ENCODE results near the gene FRMPD2. TPM values are rescaled to one million over a fixed set of nuclear protein-coding genes. Genes with fewer than 3 reads are reported as not detected.
A peak's percentile ranks its signal among the peaks of the same experiment; 100 is the strongest.

The FRMPD2 gene
- polyA plus RNA-seq, 3 donors from 2014 or later, result not detected

- Mint-ChIP-seq H3K27ac (no peak overlapping the region), H3K27me3 (ENCODE audit: low read depth in 3 of 3) (peaks cover 0 to 1% (median 0%) of the 10 kb centered on the region in 3 donors), H3K36me3 (no peaks in the 10 kb centered on the region), H3K9me3 (no peaks in the 10 kb centered on the region), H3K4me1 (no peaks in the 10 kb centered on the region), H3K4me3 (no peak overlapping the region)
- no peak for DNase-seq
Observed at GRCh38 chr10:48299066-48299465, 24.6 kb upstream of the FRMPD2 start.

GRCh38 chr10:48296576-48297098 is 22.1 kb upstream of the FRMPD2 start:
- Mint-ChIP-seq H3K4me1 (no peaks in the 10 kb centered on the region), H3K4me3 (no peak overlapping the region), H3K36me3 (no peaks in the 10 kb centered on the region), H3K27me3 (ENCODE audit: low read depth in 3 of 3) (peaks cover 0 to under 1% (median 0%) of the 10 kb centered on the region in 3 donors), H3K9me3 (no peaks in the 10 kb centered on the region), H3K27ac (no peak overlapping the region)
- DNase-seq, result no peak

- Mint-ChIP-seq H3K27me3 (ENCODE audit: low read depth in 3 of 3) (peaks cover 0 to 2% (median 0%) of the 10 kb centered on the region in 3 donors), H3K4me3 (no peak overlapping the region), H3K4me1 (peaks cover 4 to 8% of the 10 kb centered on the region in 2 donors), H3K27ac (no peak overlapping the region), H3K9me3 (no peaks in the 10 kb centered on the region), H3K36me3 (no peaks in the 10 kb centered on the region)
- DNase-seq, result no peak
Observed at GRCh38 chr10:48294431-48294830, 19.9 kb upstream of the FRMPD2 start.

GRCh38 chr10:48292616-48293015 is 18.1 kb upstream of the FRMPD2 start:
- peaks cover 0 to 2% (median 0%) of the 10 kb centered on the region in 3 donors for H3K27me3 Mint-ChIP-seq (ENCODE audit: low read depth in 3 of 3)
- no peaks in the 10 kb centered on the region for H3K9me3 Mint-ChIP-seq
- H3K4me3 Mint-ChIP-seq, result no peak overlapping the region
- no peaks in the 10 kb centered on the region for H3K36me3 Mint-ChIP-seq
- H3K4me1 Mint-ChIP-seq, result peaks cover 4 to 8% of the 10 kb centered on the region in 2 donors
- H3K27ac Mint-ChIP-seq, result no peak overlapping the region
- no peak for DNase-seq

- no peak for DNase-seq
- H3K27me3 Mint-ChIP-seq (ENCODE audit: low read depth in 3 of 3), result peaks cover 0 to 5% (median 2%) of the 10 kb centered on the region in 3 donors
- peaks cover 4 to 8% of the 10 kb centered on the region in 2 donors for H3K4me1 Mint-ChIP-seq
- H3K36me3 Mint-ChIP-seq, result no peaks in the 10 kb centered on the region
- H3K4me3 Mint-ChIP-seq, result no peak overlapping the region
- H3K27ac Mint-ChIP-seq, result no peak overlapping the region
- no peaks in the 10 kb centered on the region for H3K9me3 Mint-ChIP-seq
Observed at GRCh38 chr10:48291190-48291589, 16.7 kb upstream of the FRMPD2 start.

GRCh38 chr10:48290286-48290685 is 15.8 kb upstream of the FRMPD2 start:
- Mint-ChIP-seq H3K27ac (no peak overlapping the region), H3K36me3 (no peaks in the 10 kb centered on the region), H3K4me1 (peaks cover 4 to 8% of the 10 kb centered on the region in 2 donors), H3K9me3 (peaks cover 0 to under 1% (median 0%) of the 10 kb centered on the region in 6 donors), H3K27me3 (ENCODE audit: low read depth in 3 of 3) (peaks cover 0 to 7% (median 2%) of the 10 kb centered on the region in 3 donors), H3K4me3 (no peak overlapping the region)
- DNase-seq, result no peak

GRCh38 chr10:48289501-48290238 is 15.2 kb upstream of the FRMPD2 start:
- Mint-ChIP-seq H3K4me3 (no peak overlapping the region), H3K9me3 (peaks cover 0 to 1% (median 0%) of the 10 kb centered on the region in 6 donors), H3K4me1 (peaks cover 4 to 8% of the 10 kb centered on the region in 2 donors), H3K27ac (no peak overlapping the region), H3K36me3 (no peaks in the 10 kb centered on the region), H3K27me3 (ENCODE audit: low read depth in 3 of 3) (peaks cover 2 to 7% (median 2%) of the 10 kb centered on the region in 3 donors)
- peak in 2 of 3 donors; percentile 16 to 27 for DNase-seq

- H3K4me3 Mint-ChIP-seq, result no peak overlapping the region
- peaks cover 0 to 3% (median 0%) of the 10 kb centered on the region in 6 donors for H3K9me3 Mint-ChIP-seq
- H3K27me3 Mint-ChIP-seq (ENCODE audit: low read depth in 3 of 3), result peaks cover 2 to 12% (median 2%) of the 10 kb centered on the region in 3 donors
- DNase-seq, result no peak
- no peak overlapping the region for H3K27ac Mint-ChIP-seq
- peaks cover 4 to 8% of the 10 kb centered on the region in 2 donors for H3K4me1 Mint-ChIP-seq
- H3K36me3 Mint-ChIP-seq, result no peaks in the 10 kb centered on the region
Observed at GRCh38 chr10:48288661-48289060, 14.2 kb upstream of the FRMPD2 start.

- peaks cover 0 to 3% (median 0%) of the 10 kb centered on the region in 6 donors for H3K9me3 Mint-ChIP-seq
- H3K4me1 Mint-ChIP-seq, result peaks cover 4 to 8% of the 10 kb centered on the region in 2 donors
- no peak overlapping the region for H3K4me3 Mint-ChIP-seq
- no peaks in the 10 kb centered on the region for H3K36me3 Mint-ChIP-seq
- H3K27me3 Mint-ChIP-seq (ENCODE audit: low read depth in 3 of 3), result peaks cover 2 to 12% (median 2%) of the 10 kb centered on the region in 3 donors
- no peak overlapping the region for H3K27ac Mint-ChIP-seq
- DNase-seq, result no peak
Observed at GRCh38 chr10:48287417-48288391, 13.2 kb upstream of the FRMPD2 start.

GRCh38 chr10:48286356-48286755 is 11.9 kb upstream of the FRMPD2 start:
- H3K27ac Mint-ChIP-seq, result no peak overlapping the region
- H3K36me3 Mint-ChIP-seq, result no peaks in the 10 kb centered on the region

GRCh38 chr10:48285710-48286109 is 11.2 kb upstream of the FRMPD2 start:
- Mint-ChIP-seq H3K27me3 (ENCODE audit: low read depth in 3 of 3) (peaks cover 2 to 12% (median 6%) of the 10 kb centered on the region in 3 donors), H3K27ac (no peak overlapping the region), H3K9me3 (peaks cover 2 to 9% (median 8%) of the 10 kb centered on the region in 6 donors), H3K4me3 (no peak overlapping the region), H3K4me1 (peaks cover 4 to 8% of the 10 kb centered on the region in 2 donors), H3K36me3 (no peaks in the 10 kb centered on the region)
- no peak for DNase-seq

More at GRCh38 chr10:48286356-48286755, 11.9 kb upstream of the FRMPD2 start:
- no peak overlapping the region for H3K4me3 Mint-ChIP-seq
- DNase-seq, result no peak
- peaks cover 2 to 12% (median 6%) of the 10 kb centered on the region in 3 donors for H3K27me3 Mint-ChIP-seq (ENCODE audit: low read depth in 3 of 3)
- H3K4me1 Mint-ChIP-seq, result peaks cover 4 to 8% of the 10 kb centered on the region in 2 donors
- peaks cover 0 to 5% (median 3%) of the 10 kb centered on the region in 6 donors for H3K9me3 Mint-ChIP-seq

- Mint-ChIP-seq H3K4me1 (peaks cover 3 to 4% of the 10 kb centered on the region in 2 donors), H3K9me3 (peaks cover 2 to 9% (median 8%) of the 10 kb centered on the region in 6 donors), H3K4me3 (no peak overlapping the region), H3K36me3 (no peaks in the 10 kb centered on the region), H3K27me3 (ENCODE audit: low read depth in 3 of 3) (peaks cover 0 to 13% (median 6%) of the 10 kb centered on the region in 3 donors), H3K27ac (no peak overlapping the region)
- DNase-seq, result no peak
Observed at GRCh38 chr10:48284811-48285210, 10.3 kb upstream of the FRMPD2 start.

GRCh38 chr10:48284002-48284546 is 9.6 kb upstream of the FRMPD2 start:
- Mint-ChIP-seq H3K27me3 (ENCODE audit: low read depth in 3 of 3) (peaks cover 0 to 14% (median 6%) of the 10 kb centered on the region in 3 donors), H3K4me3 (no peak overlapping the region), H3K27ac (no peak overlapping the region), H3K36me3 (no peaks in the 10 kb centered on the region), H3K9me3 (peaks cover 2 to 9% (median 8%) of the 10 kb centered on the region in 6 donors), H3K4me1 (no peaks in the 10 kb centered on the region)
- no peak for DNase-seq
